T-cell (primary cell): ENCODE data around the gene STX8. TPM values are rescaled to one million over a fixed set of nuclear protein-coding genes. Genes with fewer than 3 reads are reported as not detected.

ENCODE experiments used
- ATAC-seq, 4 experiments: fragments of 200-7000 bp in 3 of 4; fragments of 150-1000 bp in 1 of 4; cut with Tn5 transposase; replicated peaks in 1 of 4; 1 replicate in 3 of 4; 2 replicates in 1 of 4; pipeline ENCODE4 v1.10.0; 2021; ENCODE audit warnings: moderate library complexity in 3 of 4, mild to moderate bottlenecking in 2 of 4, moderate number of reproducible peaks in 1 of 4
- CTCF ChIA-PET, 2 donors: fragments of 300-600 bp; sonication (Branson Sonifier 250); formaldehyde crosslinking; loops; one replicate each; lab custom pipeline; 2022; ENCODE audit warnings: antibody characterized with exemption in 2 of 2; lab: Charles Lee
- POLR2A ChIA-PET, 2 donors: fragments of 300-600 bp; sonication (Branson Sonifier 250); formaldehyde crosslinking; loops; one replicate each; lab custom pipeline; 2022; ENCODE audit warnings: antibody characterized with exemption in 2 of 2; lab: Charles Lee
- DNase-seq, 35 experiments: peaks; one replicate each; pipeline versions ENCODE4 v3.0.0 to v3.0.0-alpha.2; 2013 to 2023
- H3K27ac ChIP-seq: one replicate; pipeline ENCODE4 v1.5.1; 2013; ENCODE audit warnings: low read length
- H3K27me3 ChIP-seq, 2 experiments: replicated peaks in 1 of 2; 1 replicate in 1 of 2; 2 replicates in 1 of 2; pipeline versions ENCODE4 v1.6.1 to v1.7.0; 2013; ENCODE audit warnings: low read length in 1 of 2, mixed read lengths in 1 of 2; ENCODE audit not compliant: control insufficient read depth in 2 of 2, insufficient read depth in 2 of 2; ENCODE audit errors: extremely low read depth in 1 of 2
- H3K36me3 ChIP-seq, 2 donors: 1 replicate in 1 of 2; 2 replicates in 1 of 2; pipeline versions ENCODE4 v1.6.1 to v1.7.0; 2013; ENCODE audit warnings: low read length in 1 of 2; ENCODE audit not compliant: control insufficient read depth in 2 of 2, insufficient read depth in 1 of 2; ENCODE audit errors: extremely low read depth in 1 of 2
- H3K4me1 ChIP-seq, 2 experiments: 1 replicate in 1 of 2; 2 replicates in 1 of 2; pipeline versions ENCODE4 v1.6.1 to v1.7.0; 2013; ENCODE audit warnings: low read length in 2 of 2, mixed read lengths in 1 of 2; ENCODE audit not compliant: insufficient read depth in 2 of 2, control insufficient read depth in 1 of 2; ENCODE audit errors: extremely low read depth in 1 of 2
- H3K4me3 ChIP-seq, 2 donors: 1 replicate in 1 of 2; 2 replicates in 1 of 2; pipeline versions ENCODE4 v1.5.1 to v1.7.0; 2013; ENCODE audit warnings: mild to moderate bottlenecking in 2 of 2, low read length in 1 of 2, moderate library complexity in 1 of 2; ENCODE audit not compliant: control insufficient read depth in 1 of 2; ENCODE audit errors: extremely low read depth in 1 of 2
- H3K9me3 ChIP-seq: 2 replicates; pipeline ENCODE4 v1.7.0; 2013
- H3K27ac Mint-ChIP-seq, 2 donors: one replicate each; pipeline ENCODE4 v1.8.0; 2020 to 2021; ENCODE audit warnings: mild to moderate bottlenecking in 2 of 2, mixed read lengths in 2 of 2
- H3K27me3 Mint-ChIP-seq, 2 donors: one replicate each; pipeline ENCODE4 v1.8.0; 2021 to 2022; ENCODE audit warnings: mixed read lengths in 2 of 2
- H3K36me3 Mint-ChIP-seq: one replicate; pipeline ENCODE4 v1.8.0; 2021; ENCODE audit warnings: mixed read lengths
- H3K4me1 Mint-ChIP-seq, 3 donors: one replicate each; pipeline ENCODE4 v1.8.0; 2020 to 2022; ENCODE audit warnings: mixed read lengths in 3 of 3, mild to moderate bottlenecking in 1 of 3
- H3K4me3 Mint-ChIP-seq, 3 donors: one replicate each; pipeline ENCODE4 v1.8.0; 2020 to 2022; ENCODE audit warnings: mild to moderate bottlenecking in 3 of 3, mixed read lengths in 3 of 3, moderate library complexity in 3 of 3
- H3K9me3 Mint-ChIP-seq, 3 donors: one replicate each; pipeline ENCODE4 v1.8.0; 2020 to 2022; ENCODE audit warnings: mixed read lengths in 3 of 3
- WGBS: methylation state at CpG from one replicate; pipeline ENCODE4 v1.1.5; 2013; ENCODE audit warnings: missing lambda C conversion rate; ENCODE audit not compliant: insufficient coverage; 5-methylcytosine and 5-hydroxymethylcytosine counted together
- total RNA-seq, 35 experiments: library from RNA in 6 of 35; stranded (reverse) in 6 of 35; fragments of 120-200 nt in 1 of 35; gene quantifications; one replicate each; pipeline versions ENCODE4 v1.2.1 to v1.2.4 and lab custom pipeline; 2013 to 2026

STX8 gene
- total RNA-seq, 5 donors from 2014 or later (not counting 1 experiment from before 2014, with no cell fraction given): 34.1 to 65.2 (median 57.8) TPM

DNA sequence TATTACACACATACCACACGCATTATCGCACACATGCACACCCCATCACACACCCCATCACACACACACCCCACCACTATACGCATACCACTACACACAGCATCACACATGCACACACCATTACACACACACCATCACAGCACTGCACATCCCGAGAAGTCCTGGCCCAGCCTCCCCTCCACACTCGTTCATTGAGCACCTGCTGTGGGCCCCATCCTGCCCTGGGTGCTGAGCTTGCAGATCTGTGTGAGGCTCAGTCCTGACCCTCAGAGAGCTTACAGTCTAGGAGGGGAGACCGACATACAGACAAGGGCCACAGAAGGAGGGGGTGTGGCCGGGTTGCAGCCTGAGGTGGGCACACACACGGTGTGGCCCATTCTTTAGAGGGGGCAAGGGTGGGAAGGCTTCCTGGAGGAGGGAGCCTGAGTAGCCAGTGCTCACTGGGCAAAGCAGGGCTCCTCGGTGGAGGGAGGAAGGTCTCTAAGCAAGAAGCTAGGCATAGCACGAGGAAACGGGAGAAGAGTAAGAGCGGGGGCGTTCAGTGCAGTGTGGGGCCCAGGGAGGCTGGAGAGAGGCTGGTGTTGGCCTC, 347.7 kb downstream of the STX8 start:
- H3K9me3 ChIP-seq: no peaks in the 10 kb centered on the region
- peaks cover 0 to 14% of the 10 kb centered on the region in 2 experiments for H3K4me1 ChIP-seq
- H3K27ac ChIP-seq: no peak overlapping the region
- no peak overlapping the region for H3K4me3 ChIP-seq
- H3K27me3 ChIP-seq: peaks cover 0 to 13% of the 10 kb centered on the region in 2 experiments
- ATAC-seq (no peak), DNase-seq (no peak)
- H3K36me3 ChIP-seq: no peaks in the 10 kb centered on the region
- WGBS: 83% methylated on average over 12 of the region's 13 CpGs
- Mint-ChIP-seq H3K9me3 (no peaks in the 10 kb centered on the region), H3K27ac (no peak overlapping the region), H3K4me3 (no peak overlapping the region), H3K27me3 (peaks cover 0 to 3% of the 10 kb centered on the region in 2 donors), H3K36me3 (no peaks in the 10 kb centered on the region), H3K4me1 (peaks cover 0 to 3% (median 0%) of the 10 kb centered on the region in 3 donors)
- POLR2A ChIA-PET: no interaction called here
- CTCF ChIA-PET: no interaction called here

GRCh38 chr17:9226794-9227135, 348.9 kb downstream of the STX8 start:
- no peak overlapping the region for H3K27ac Mint-ChIP-seq
- peak in 24 of 35 experiments; percentile 9 to 71 (median 25) for DNase-seq
- H3K9me3 Mint-ChIP-seq: no peaks in the 10 kb centered on the region
- Histone ChIP-seq H3K4me3 (no peak overlapping the region), H3K4me1 (peaks cover 0 to 14% of the 10 kb centered on the region in 2 experiments), H3K27me3 (peaks cover 0 to 5% of the 10 kb centered on the region in 2 experiments), H3K36me3 (no peaks in the 10 kb centered on the region), H3K27ac (no peak overlapping the region), H3K9me3 (no peaks in the 10 kb centered on the region)
- ChIA-PET POLR2A (no interaction called here), CTCF (no interaction called here)
- 28% methylated on average over 13 of the region's 14 CpGs for WGBS
- H3K27me3 Mint-ChIP-seq: peaks cover 0 to 3% of the 10 kb centered on the region in 2 donors
- H3K36me3 Mint-ChIP-seq: no peaks in the 10 kb centered on the region
- ATAC-seq: peak in 3 of 4 experiments; percentile 47 to 84 (median 60)
- no peak overlapping the region for H3K4me3 Mint-ChIP-seq
- peaks cover 0 to 3% (median 0%) of the 10 kb centered on the region in 3 donors for H3K4me1 Mint-ChIP-seq

DNA sequence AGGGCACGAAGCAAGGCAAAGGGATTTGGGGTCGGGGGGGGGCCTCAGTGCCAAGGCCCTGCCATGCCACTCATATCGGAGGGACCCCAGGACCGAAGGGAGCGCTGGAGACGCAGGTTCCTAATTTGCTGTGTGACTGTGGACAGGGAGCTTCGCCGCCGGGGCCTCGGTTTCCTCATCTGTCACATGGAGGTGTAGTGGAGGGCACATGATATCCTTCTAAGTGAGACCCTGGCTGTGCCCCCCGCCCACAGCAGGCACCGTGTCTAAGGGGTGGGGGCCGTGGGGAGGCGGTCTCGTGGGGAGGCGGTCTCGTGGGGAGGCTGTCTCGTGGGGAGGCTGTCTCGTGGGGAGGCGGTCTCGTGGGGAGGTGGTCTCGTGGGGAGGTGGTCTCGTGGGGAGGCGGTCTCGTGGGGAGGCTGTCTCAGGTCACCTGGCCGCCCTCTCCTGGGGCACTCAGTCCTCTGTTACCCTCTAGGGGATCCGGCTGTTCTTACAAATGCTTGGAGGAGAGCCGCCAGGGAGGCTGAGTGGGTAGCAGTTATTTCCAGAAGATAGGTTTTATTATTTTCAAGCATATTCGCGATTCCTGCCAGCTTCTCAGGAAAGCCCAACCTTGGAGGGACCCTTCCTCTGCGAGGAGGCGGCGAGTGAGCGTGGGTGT, 349.4 kb downstream of the STX8 start:
- Histone ChIP-seq H3K4me3 (no peak overlapping the region), H3K9me3 (no peaks in the 10 kb centered on the region), H3K4me1 (peaks cover 0 to 14% of the 10 kb centered on the region in 2 experiments), H3K36me3 (no peaks in the 10 kb centered on the region), H3K27ac (no peak overlapping the region), H3K27me3 (peaks cover 0 to 6% of the 10 kb centered on the region in 2 experiments)
- Mint-ChIP-seq H3K27ac (no peak overlapping the region), H3K36me3 (no peaks in the 10 kb centered on the region), H3K27me3 (peaks cover 0 to 1% of the 10 kb centered on the region in 2 donors), H3K9me3 (no peaks in the 10 kb centered on the region), H3K4me3 (no peak overlapping the region), H3K4me1 (peaks cover 0 to 3% (median 0%) of the 10 kb centered on the region in 3 donors)
- DNase-seq: no peak
- ATAC-seq: no peak
- POLR2A ChIA-PET: no interaction called here
- 65% methylated on average over 16 of the region's 34 CpGs for WGBS
- CTCF ChIA-PET: no interaction called here

DNA sequence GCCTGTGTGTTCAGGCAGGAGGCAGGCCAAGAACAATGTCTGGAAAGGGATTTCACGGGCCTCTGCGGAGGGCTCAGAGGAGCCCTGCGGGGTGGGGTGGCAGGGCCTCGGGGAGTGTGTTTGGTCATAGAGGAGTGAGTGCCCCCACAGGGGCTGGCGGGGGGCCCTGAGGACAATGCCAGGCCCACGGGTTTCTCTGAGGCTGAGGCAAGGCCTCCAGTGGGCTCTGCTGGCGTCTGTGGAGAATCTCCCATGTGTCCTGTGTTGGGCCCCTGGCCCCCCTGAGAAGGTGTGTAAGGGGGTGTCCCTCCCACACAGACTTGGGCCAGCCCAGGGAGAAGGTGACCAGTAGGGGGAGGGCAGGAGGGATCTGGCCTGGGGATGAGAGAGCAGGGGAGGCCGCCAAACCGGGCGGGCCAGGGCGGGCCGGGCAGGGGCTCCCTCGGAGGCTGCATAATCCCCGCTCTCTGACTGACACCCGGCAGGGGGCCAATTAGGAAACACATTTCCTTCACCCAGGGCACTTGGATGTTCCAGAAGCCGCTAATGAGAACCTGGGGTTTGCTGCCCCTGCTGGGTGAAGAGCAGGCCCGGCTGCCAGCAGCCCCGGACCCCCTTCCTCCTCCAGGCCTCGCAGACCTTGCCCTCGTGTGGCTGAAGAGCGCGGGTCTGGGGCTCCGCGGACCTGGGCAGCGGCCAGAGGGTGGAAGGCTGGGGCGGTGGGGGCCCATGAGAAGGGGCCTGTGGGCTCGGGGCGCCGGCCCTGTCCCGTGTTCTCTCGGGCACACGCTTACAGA, 350.1 kb downstream of the STX8 start:
- Mint-ChIP-seq H3K36me3 (no peaks in the 10 kb centered on the region), H3K4me3 (no peak overlapping the region), H3K4me1 (peaks cover 0 to 3% (median 0%) of the 10 kb centered on the region in 3 donors), H3K27me3 (no peaks in the 10 kb centered on the region), H3K27ac (no peak overlapping the region), H3K9me3 (no peaks in the 10 kb centered on the region)
- peaks cover 0 to 6% of the 10 kb centered on the region in 2 experiments for H3K27me3 ChIP-seq
- no peaks in the 10 kb centered on the region for H3K36me3 ChIP-seq
- ChIA-PET POLR2A (no interaction called here), CTCF (interaction anchor here in 1 of 2 donors (0.7 kb wide), 1 partner anchor 40 kb away, joined by 6 read pairs; no protein-coding TSS in a partner anchor)
- no peak overlapping the region for H3K4me3 ChIP-seq
- no peak overlapping the region for H3K27ac ChIP-seq
- ATAC-seq (no peak), DNase-seq (no peak)
- 84% methylated on average over 21 of the region's 32 CpGs for WGBS
- H3K9me3 ChIP-seq: no peaks in the 10 kb centered on the region
- peaks cover 0 to 14% of the 10 kb centered on the region in 2 experiments for H3K4me1 ChIP-seq

DNA sequence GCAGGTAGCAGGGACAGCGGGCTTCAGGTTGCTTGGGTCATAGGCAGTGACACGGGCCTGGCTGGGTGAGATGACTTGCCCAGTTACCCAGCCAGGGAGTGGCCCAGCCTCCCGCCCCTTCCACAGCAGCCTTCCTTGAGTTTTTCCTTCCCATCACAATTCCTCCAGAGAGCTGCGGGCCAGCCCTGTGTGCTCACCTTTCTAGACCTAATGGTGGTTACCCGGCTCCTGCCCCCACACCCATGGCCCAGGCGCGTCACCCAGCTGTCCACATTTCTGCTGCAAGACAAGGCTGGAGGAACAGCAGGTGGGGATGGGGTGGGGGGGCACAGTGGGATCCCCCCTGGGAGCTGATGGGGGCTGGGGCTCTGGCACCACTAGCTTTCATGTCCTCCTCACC, 351.1 kb downstream of the STX8 start:
- H3K9me3 ChIP-seq: no peaks in the 10 kb centered on the region
- peaks cover 0 to 7% of the 10 kb centered on the region in 2 experiments for H3K27me3 ChIP-seq
- DNase-seq (no peak), ATAC-seq (no peak)
- no peak overlapping the region for H3K4me3 Mint-ChIP-seq
- no peaks in the 10 kb centered on the region for H3K27me3 Mint-ChIP-seq
- POLR2A ChIA-PET: no interaction called here
- H3K4me1 ChIP-seq: peaks cover 0 to 14% of the 10 kb centered on the region in 2 experiments
- no peak overlapping the region for H3K4me3 ChIP-seq
- H3K36me3 ChIP-seq: no peaks in the 10 kb centered on the region
- no peaks in the 10 kb centered on the region for H3K36me3 Mint-ChIP-seq
- no peak overlapping the region for H3K27ac Mint-ChIP-seq
- H3K9me3 Mint-ChIP-seq: no peaks in the 10 kb centered on the region
- H3K4me1 Mint-ChIP-seq: peaks cover 0 to 3% (median 0%) of the 10 kb centered on the region in 3 donors
- CTCF ChIA-PET: no interaction called here
- WGBS: 100% methylated on average over 3 of the region's 7 CpGs
- H3K27ac ChIP-seq: no peak overlapping the region

DNA sequence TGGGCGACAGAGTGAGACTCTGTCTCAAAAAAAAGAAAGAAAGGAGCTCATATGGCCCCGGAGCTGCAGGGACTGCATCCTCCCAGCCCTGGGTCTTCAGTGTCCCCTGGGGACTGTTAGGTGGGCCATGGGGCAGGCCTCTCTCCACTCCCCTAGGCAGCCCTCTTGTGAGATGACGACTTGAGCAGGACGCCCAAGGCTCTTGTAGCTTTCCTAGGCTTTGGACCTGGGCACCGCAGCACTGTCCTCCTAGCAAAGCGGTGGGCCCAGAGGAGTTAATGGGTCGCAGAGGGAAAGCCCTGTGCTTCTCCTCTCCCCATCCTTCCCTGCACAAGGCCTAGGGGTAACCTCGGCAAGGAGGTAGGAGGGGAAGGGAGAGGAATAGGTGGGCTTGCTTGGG, 352.1 kb downstream of the STX8 start:
- H3K4me1 ChIP-seq: peaks cover 0 to 14% of the 10 kb centered on the region in 2 experiments
- H3K9me3 ChIP-seq: no peaks in the 10 kb centered on the region
- CTCF ChIA-PET: no interaction called here
- H3K27ac ChIP-seq: no peak overlapping the region
- Mint-ChIP-seq H3K4me1 (peaks cover 0 to 3% (median 0%) of the 10 kb centered on the region in 3 donors), H3K9me3 (no peaks in the 10 kb centered on the region), H3K27me3 (no peaks in the 10 kb centered on the region), H3K27ac (no peak overlapping the region), H3K36me3 (no peaks in the 10 kb centered on the region), H3K4me3 (no peak overlapping the region)
- no peak for ATAC-seq
- no peak for DNase-seq
- no peak overlapping the region for H3K4me3 ChIP-seq
- no peaks in the 10 kb centered on the region for H3K36me3 ChIP-seq
- WGBS: 89% methylated on average over 5 of the region's 8 CpGs
- H3K27me3 ChIP-seq: peaks cover 0 to 16% of the 10 kb centered on the region in 2 experiments
- POLR2A ChIA-PET: no interaction called here
